Fibroblast of lung (primary cell): Measurements from ENCODE around the gene ZNF140. TPM values are rescaled to one million over a fixed set of nuclear protein-coding genes. Genes with fewer than 3 reads are reported as not detected.

ENCODE experiments used
- DNase-seq, 2 donors: peaks; one replicate each; pipeline versions ENCODE4 v3.0.0 to v3.0.0-alpha.2; 2010; ENCODE audit warnings: low read depth in 2 of 2
- H2AFZ ChIP-seq: 2 replicates; pipeline ENCODE4 v1.5.1; 2012; ENCODE audit warnings: low read length, control low read depth, inconsistent platforms
- H3K27ac ChIP-seq: 2 replicates; pipeline ENCODE4 v1.5.1; 2011; ENCODE audit warnings: low read length, control low read depth; ENCODE audit not compliant: insufficient read depth
- H3K27me3 ChIP-seq: 2 replicates; pipeline ENCODE4 v1.5.1; 2011; ENCODE audit warnings: mild to moderate bottlenecking, low read length; ENCODE audit not compliant: control insufficient read depth, insufficient read depth
- H3K36me3 ChIP-seq: 2 replicates; pipeline ENCODE4 v1.5.1; 2011; ENCODE audit warnings: low read length; ENCODE audit not compliant: control insufficient read depth, insufficient read depth
- H3K4me1 ChIP-seq: 2 replicates; pipeline ENCODE4 v1.5.1; 2011; ENCODE audit warnings: low read length; ENCODE audit not compliant: control insufficient read depth, insufficient read depth; ENCODE audit errors: extremely low read depth
- H3K4me2 ChIP-seq: 2 replicates; pipeline ENCODE4 v1.5.1; 2011; ENCODE audit warnings: low read length, control low read depth; ENCODE audit not compliant: insufficient read depth; ENCODE audit errors: extremely low read depth
- H3K4me3 ChIP-seq, 4 experiments: fragments of 200-600 bp in 1 of 4; sonication (generic) in 1 of 4; replicated peaks in 1 of 4; 2 replicates each; pipeline ENCODE4 v1.5.1; 2011 to 2016; ENCODE audit warnings: low read length in 4 of 4, low read depth in 3 of 4, mild to moderate bottlenecking in 3 of 4, control low read depth in 2 of 4, inconsistent platforms in 1 of 4, mixed read lengths in 1 of 4; ENCODE audit not compliant: insufficient read depth in 1 of 4; ENCODE audit errors: control extremely low read depth in 1 of 4
- H3K79me2 ChIP-seq: 2 replicates; pipeline ENCODE4 v1.5.1; 2012; ENCODE audit warnings: mild to moderate bottlenecking, low read length, inconsistent platforms; ENCODE audit not compliant: control insufficient read depth, insufficient read depth
- H3K9ac ChIP-seq: 2 replicates; pipeline ENCODE4 v1.5.1; 2011; ENCODE audit warnings: mild to moderate bottlenecking, low read length, control low read depth; ENCODE audit not compliant: insufficient read depth
- H3K9me3 ChIP-seq: 2 replicates; pipeline ENCODE4 v1.5.1; 2012; ENCODE audit warnings: low read depth, low read length; ENCODE audit not compliant: control insufficient read depth, insufficient read depth
- H4K20me1 ChIP-seq: 2 replicates; pipeline ENCODE4 v1.5.1; 2011; ENCODE audit warnings: low read length; ENCODE audit not compliant: control insufficient read depth, insufficient read depth; ENCODE audit errors: extremely low read depth
- EZH2 ChIP-seq: IDR thresholded peaks from 2 replicates; pipeline ENCODE4 v1.5.1; 2012; ENCODE audit warnings: low read length, control low read depth, mild to moderate bottlenecking; ENCODE audit errors: missing control alignments
- polyA plus RNA-seq, 2 donors: library from polyadenylated mRNA; depleted of rRNA in 1 of 2; stranded (reverse) in 1 of 2; unstranded in 1 of 2; fragments of >200 nt; gene quantifications; 2 replicates each; pipeline ENCODE4 v1.2.1, GENCODE V29; 2011 to 2012; ENCODE audit warnings: missing spikeins in 1 of 2
- total RNA-seq: library from RNA; depleted of rRNA; stranded (reverse); fragments of >200 nt; gene quantifications from 2 replicates; pipeline ENCODE4 v1.2.1, GENCODE V29; 2014
- TF ChIP-seq, protein P1 (sequence below), 2 donors: IDR thresholded peaks in 1 of 2; conservative IDR thresholded peaks in 1 of 2; 1 replicate in 1 of 2; 2 replicates in 1 of 2; pipeline ENCODE4 v1.5.1; 2011 to 2012; ENCODE audit warnings: low read length in 2 of 2, control low read depth in 1 of 2, inconsistent platforms in 1 of 2, low read depth in 1 of 2, mild to moderate bottlenecking in 1 of 2

The ZNF140 gene
- total and polyA plus RNA-seq, 2 donors (not counting 1 experiment from before 2014, with no cell fraction given), result 17.4 to 54.8 TPM

DNA sequence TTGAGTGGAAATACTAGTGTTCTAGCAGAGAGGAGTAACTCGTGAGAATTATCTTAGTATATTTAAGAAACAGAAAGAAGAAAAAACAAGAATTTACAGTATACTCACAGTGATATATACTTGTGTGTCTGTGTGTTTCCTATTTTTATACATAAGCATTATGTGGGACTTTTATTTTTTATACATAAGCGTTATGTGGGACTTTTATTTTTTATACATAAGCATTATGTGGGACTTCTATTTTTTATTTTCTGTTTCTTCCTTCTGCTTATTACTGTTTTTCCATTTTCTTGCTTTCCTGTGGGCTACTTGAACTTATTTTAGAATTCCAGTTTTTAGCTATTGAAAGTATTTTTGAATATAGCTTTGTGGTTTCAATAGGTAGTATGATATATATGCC, 6.9 kb upstream of the ZNF140 start:
- Histone ChIP-seq H3K27me3 (no peaks in the 10 kb centered on the region), H3K4me2 (no peak overlapping the region), H3K79me2 (no peaks in the 10 kb centered on the region), H3K4me1 (no peaks in the 10 kb centered on the region), H3K27ac (no peak overlapping the region), H3K9me3 (no peaks in the 10 kb centered on the region), H3K9ac (no peak overlapping the region), H3K36me3 (no peaks in the 10 kb centered on the region), H2AFZ (no peak overlapping the region), H4K20me1 (no peaks in the 10 kb centered on the region), H3K4me3 (no peak overlapping the region)
- TF ChIP-seq, protein P1, sequence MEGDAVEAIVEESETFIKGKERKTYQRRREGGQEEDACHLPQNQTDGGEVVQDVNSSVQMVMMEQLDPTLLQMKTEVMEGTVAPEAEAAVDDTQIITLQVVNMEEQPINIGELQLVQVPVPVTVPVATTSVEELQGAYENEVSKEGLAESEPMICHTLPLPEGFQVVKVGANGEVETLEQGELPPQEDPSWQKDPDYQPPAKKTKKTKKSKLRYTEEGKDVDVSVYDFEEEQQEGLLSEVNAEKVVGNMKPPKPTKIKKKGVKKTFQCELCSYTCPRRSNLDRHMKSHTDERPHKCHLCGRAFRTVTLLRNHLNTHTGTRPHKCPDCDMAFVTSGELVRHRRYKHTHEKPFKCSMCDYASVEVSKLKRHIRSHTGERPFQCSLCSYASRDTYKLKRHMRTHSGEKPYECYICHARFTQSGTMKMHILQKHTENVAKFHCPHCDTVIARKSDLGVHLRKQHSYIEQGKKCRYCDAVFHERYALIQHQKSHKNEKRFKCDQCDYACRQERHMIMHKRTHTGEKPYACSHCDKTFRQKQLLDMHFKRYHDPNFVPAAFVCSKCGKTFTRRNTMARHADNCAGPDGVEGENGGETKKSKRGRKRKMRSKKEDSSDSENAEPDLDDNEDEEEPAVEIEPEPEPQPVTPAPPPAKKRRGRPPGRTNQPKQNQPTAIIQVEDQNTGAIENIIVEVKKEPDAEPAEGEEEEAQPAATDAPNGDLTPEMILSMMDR (conservative IDR thresholded peaks at IDR 0.05 in 1 of 2, IDR thresholded peaks at IDR 0.05 in 1 of 2; ENCODE audit: low read depth in 1 of 2, low read length in 2 of 2), result no peak
- no peak for TF ChIP-seq EZH2
- DNase-seq, result no peak

DNA sequence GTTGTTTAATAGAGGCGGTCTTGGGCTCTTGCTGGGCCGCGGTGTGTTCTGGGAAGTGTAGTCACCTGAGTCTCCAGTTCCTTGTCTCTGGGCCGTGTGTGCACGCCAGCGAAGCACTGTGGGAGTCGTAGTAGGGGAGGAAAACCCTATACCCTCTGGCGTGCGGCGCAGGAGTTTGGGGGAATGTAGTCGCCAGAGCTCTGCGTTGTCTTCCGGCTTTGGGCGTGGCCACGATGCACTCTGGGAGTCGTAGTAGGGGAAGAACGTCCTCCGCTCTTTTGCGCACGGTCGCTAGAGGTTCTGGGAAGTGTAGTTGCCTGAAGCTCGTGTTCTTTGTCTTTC, 726 bp upstream of the ZNF140 start:
- H3K36me3 ChIP-seq, result peaks cover 1% of the 10 kb centered on the region
- peak overlapping the region; percentile 90 for H3K9ac ChIP-seq
- H3K4me1 ChIP-seq, result no peaks in the 10 kb centered on the region
- DNase-seq, result peak; percentile 100
- H4K20me1 ChIP-seq, result no peaks in the 10 kb centered on the region
- peaks cover 5% of the 10 kb centered on the region for H3K79me2 ChIP-seq
- peak overlapping the region; percentile 84 for H3K27ac ChIP-seq
- no peaks in the 10 kb centered on the region for H3K9me3 ChIP-seq
- peak overlapping the region; percentile 83 for H3K4me2 ChIP-seq
- H3K4me3 ChIP-seq, result peak overlapping the region; percentile 59 to 88 (median 72)
- TF ChIP-seq, protein P1 (conservative IDR thresholded peaks at IDR 0.05 in 1 of 2, IDR thresholded peaks at IDR 0.05 in 1 of 2; ENCODE audit: low read depth in 1 of 2, low read length in 2 of 2), result no peak
- TF ChIP-seq EZH2, result no peak
- peak overlapping the region; percentile 87 for H2AFZ ChIP-seq
- no peaks in the 10 kb centered on the region for H3K27me3 ChIP-seq

DNA sequence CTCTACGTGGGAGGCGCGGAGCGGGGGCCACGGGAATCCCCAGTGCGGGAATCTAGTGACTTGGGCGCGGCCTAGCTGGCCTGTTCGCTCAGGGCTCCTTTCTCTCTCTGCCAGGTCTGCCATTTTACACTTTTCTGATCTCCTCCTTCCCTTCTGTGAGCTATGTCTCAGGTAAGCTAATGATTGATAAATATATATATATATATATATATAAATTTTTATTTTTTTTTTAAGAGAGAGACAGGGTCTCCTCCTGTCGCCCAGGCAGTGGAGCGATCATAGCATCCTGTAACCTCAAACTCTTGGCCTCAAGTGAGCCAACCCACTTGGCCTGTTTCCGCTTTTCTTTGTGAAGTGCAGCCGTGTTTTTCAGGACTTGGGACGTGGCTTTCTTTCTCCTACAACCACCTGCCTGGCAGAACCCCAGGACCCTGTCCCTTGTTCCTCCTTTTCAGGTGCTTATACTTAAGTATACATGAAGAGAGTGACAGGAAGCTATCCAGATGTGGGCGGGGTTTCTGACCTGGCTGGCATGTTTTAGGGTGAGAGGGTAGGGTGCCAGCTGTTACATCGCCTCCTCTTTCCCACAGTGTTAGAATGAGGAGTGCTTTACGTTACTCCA, 547 bp downstream of the ZNF140 start:
- Histone ChIP-seq H3K4me3 (peak overlapping the region; percentile 59 to 88 (median 72)), H4K20me1 (no peaks in the 10 kb centered on the region), H3K79me2 (peaks cover 5% of the 10 kb centered on the region), H2AFZ (peak overlapping the region; percentile 65), H3K27ac (peak overlapping the region; percentile 84), H3K9me3 (peaks cover 1% of the 10 kb centered on the region), H3K4me2 (peak overlapping the region; percentile 76), H3K36me3 (peaks cover 8% of the 10 kb centered on the region), H3K9ac (peak overlapping the region; percentile 90), H3K27me3 (no peaks in the 10 kb centered on the region), H3K4me1 (no peaks in the 10 kb centered on the region)
- DNase-seq, result no peak
- TF ChIP-seq, protein P1 (conservative IDR thresholded peaks at IDR 0.05 in 1 of 2, IDR thresholded peaks at IDR 0.05 in 1 of 2; ENCODE audit: low read depth in 1 of 2, low read length in 2 of 2), result no peak
- no peak for TF ChIP-seq EZH2
